ENCODE data around the gene MTUS2.

Gene MTUS2

GRCh38 chr13:29422015-29422414, 601.9 kb downstream of the MTUS2 start:
- no peak for TF ChIP-seq POLR2A (IDR thresholded peaks at IDR 0.05; ENCODE audit: extremely low read depth, insufficient read length)
- DNase-seq (ENCODE audit: low read depth): no peak
- H3K4me3 ChIP-seq (ENCODE audit: low read depth, low read length): no peak overlapping the region

DNA sequence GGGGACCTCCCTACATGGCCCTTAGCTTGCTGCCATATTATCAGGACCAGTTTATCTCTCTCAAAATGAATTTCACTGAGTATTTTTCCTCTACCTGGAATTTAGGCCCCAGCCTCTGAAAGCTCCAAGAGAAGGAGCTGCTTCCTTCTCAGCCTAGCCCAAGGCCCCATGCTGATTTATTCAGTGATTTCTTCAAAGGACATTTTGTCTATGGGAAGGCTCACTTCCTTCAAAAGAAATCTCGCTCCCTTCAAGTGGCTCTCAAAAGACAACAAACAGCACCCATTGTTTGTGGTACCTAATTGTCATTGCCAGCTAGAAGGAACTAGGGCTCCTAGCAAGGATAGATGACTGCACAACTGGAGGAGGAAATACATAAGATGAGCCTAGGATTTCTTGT, 602.9 kb downstream of the MTUS2 start:
- no peak overlapping the region for H3K4me3 ChIP-seq (ENCODE audit: low read depth, low read length)
- no peak for DNase-seq (ENCODE audit: low read depth)
- no peak for TF ChIP-seq POLR2A (IDR thresholded peaks at IDR 0.05; ENCODE audit: extremely low read depth, insufficient read length)
- TF ChIP-seq MYC (IDR thresholded peaks at IDR 0.05; ENCODE audit: low read depth, low read length): no peak

DNA sequence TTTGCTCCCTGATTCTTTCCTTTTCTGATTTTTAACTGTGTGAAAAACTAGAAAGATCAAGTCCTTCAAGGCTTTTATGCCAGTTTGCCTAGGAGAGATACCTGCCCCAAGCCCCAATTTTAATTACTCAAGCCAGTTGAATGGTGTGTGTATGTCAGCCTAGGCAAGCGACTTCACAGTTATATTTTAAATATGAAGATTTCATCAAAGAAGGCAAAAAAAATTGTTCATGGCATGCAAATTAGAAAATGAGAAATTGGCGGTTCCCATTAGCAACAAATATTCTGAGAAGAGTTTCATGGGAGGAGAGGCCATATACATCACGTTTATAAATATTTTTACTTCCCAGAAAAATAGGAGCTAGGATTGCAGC, 607.8 kb downstream of the MTUS2 start:
- no peak for TF ChIP-seq MAX (IDR thresholded peaks at IDR 0.05; ENCODE audit: low read depth, low read length)
- TF ChIP-seq, protein P1, sequence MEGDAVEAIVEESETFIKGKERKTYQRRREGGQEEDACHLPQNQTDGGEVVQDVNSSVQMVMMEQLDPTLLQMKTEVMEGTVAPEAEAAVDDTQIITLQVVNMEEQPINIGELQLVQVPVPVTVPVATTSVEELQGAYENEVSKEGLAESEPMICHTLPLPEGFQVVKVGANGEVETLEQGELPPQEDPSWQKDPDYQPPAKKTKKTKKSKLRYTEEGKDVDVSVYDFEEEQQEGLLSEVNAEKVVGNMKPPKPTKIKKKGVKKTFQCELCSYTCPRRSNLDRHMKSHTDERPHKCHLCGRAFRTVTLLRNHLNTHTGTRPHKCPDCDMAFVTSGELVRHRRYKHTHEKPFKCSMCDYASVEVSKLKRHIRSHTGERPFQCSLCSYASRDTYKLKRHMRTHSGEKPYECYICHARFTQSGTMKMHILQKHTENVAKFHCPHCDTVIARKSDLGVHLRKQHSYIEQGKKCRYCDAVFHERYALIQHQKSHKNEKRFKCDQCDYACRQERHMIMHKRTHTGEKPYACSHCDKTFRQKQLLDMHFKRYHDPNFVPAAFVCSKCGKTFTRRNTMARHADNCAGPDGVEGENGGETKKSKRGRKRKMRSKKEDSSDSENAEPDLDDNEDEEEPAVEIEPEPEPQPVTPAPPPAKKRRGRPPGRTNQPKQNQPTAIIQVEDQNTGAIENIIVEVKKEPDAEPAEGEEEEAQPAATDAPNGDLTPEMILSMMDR (IDR thresholded peaks at IDR 0.05; ENCODE audit: low read depth, low read length): no peak
- DNase-seq (ENCODE audit: low read depth): no peak
- H3K4me3 ChIP-seq (ENCODE audit: low read depth, low read length): no peak overlapping the region

GRCh38 chr13:29428310-29429181, 608.4 kb downstream of the MTUS2 start:
- TF ChIP-seq MYC (IDR thresholded peaks at IDR 0.05; ENCODE audit: low read depth, low read length): no peak
- TF ChIP-seq, protein P1 (IDR thresholded peaks at IDR 0.05; ENCODE audit: low read depth, low read length): no peak
- TF ChIP-seq MAX (IDR thresholded peaks at IDR 0.05; ENCODE audit: low read depth, low read length): no peak
- no peak for TF ChIP-seq POLR2A (IDR thresholded peaks at IDR 0.05; ENCODE audit: extremely low read depth, insufficient read length)
- H3K4me3 ChIP-seq (ENCODE audit: low read depth, low read length): no peak overlapping the region
- DNase-seq (ENCODE audit: low read depth): peak; percentile 26

DNA sequence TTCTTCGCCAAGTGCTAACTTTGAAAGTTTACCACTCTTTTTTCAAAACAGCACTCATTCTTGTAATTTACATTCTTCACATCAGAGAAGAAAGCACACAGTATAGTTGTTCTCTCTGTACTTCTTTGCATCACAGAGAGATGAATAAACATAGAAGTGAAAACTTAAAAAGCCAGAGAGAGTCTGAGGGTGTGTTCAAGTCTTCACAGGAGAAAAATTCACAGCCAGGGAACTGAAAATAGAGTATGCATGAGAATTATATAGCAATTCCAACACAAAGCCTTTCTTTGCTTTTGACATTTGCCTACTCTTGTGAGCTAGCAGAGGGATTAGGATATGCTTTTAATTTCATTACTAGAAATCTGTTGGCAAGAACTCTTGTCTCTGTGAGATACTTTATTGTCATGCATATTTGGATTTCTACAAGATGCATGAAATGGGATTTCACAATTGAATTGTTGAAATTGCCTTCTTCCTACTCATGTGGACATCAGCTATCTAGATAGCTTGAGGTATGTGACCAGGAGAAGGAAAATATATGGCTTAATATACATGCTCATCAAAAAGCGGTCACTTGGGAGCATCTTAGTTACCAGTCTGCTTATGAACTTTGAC, 609.3 kb downstream of the MTUS2 start:
- no peak for TF ChIP-seq MAX (IDR thresholded peaks at IDR 0.05; ENCODE audit: low read depth, low read length)
- TF ChIP-seq, protein P1 (IDR thresholded peaks at IDR 0.05; ENCODE audit: low read depth, low read length): no peak
- H3K4me3 ChIP-seq (ENCODE audit: low read depth, low read length): no peak overlapping the region
- no peak for DNase-seq (ENCODE audit: low read depth)

DNA sequence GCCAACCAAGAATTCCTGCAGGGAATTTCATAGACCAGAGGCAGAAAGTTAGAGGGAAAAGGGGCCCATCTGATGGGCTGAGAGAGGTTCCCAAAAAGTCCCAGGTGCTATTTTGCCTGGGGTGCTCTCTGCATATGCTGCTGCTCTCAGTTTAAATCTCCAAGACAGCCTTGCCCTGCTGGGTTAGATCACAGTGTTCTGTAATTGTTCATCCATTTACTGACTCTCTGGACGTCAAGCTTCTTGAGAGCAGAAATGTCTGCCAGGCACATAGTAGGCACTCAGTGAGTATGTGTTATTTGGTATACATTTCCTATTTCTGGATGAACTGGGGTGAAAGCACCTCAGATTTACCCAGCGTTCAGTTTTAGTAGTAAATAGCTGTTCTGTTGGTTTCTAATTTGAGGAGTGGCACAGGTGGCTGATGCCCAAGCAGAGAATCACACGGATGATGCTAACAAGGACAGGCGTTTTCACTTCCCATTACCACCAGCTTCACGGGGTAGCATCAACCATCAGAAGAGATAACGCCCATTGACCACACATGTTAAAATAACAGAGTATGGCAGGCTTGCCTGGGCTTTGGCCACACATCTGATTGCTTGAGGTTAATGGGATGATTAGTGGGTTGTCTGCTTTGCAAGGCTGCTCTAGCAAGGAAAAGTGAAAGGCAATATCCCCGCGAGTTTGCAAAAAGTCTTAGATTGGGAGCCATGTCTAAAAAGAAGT, 614.2 kb downstream of the MTUS2 start:
- TF ChIP-seq, protein P1 (IDR thresholded peaks at IDR 0.05; ENCODE audit: low read depth, low read length): no peak
- TF ChIP-seq MYC (IDR thresholded peaks at IDR 0.05; ENCODE audit: low read depth, low read length) (no peak), MAX (IDR thresholded peaks at IDR 0.05; ENCODE audit: low read depth, low read length) (no peak)
- no peak for DNase-seq (ENCODE audit: low read depth)
- no peak overlapping the region for H3K4me3 ChIP-seq (ENCODE audit: low read depth, low read length)
